ENCODE results near the gene SYNJ1.
A peak's percentile ranks its signal among the peaks of the same experiment; 100 is the strongest.
"Not testable (repeated sequence)": the region's sequence is repeated elsewhere in the genome, so short reads cannot be mapped to it uniquely, and the experiment has no call there.

Gene SYNJ1, protein sequence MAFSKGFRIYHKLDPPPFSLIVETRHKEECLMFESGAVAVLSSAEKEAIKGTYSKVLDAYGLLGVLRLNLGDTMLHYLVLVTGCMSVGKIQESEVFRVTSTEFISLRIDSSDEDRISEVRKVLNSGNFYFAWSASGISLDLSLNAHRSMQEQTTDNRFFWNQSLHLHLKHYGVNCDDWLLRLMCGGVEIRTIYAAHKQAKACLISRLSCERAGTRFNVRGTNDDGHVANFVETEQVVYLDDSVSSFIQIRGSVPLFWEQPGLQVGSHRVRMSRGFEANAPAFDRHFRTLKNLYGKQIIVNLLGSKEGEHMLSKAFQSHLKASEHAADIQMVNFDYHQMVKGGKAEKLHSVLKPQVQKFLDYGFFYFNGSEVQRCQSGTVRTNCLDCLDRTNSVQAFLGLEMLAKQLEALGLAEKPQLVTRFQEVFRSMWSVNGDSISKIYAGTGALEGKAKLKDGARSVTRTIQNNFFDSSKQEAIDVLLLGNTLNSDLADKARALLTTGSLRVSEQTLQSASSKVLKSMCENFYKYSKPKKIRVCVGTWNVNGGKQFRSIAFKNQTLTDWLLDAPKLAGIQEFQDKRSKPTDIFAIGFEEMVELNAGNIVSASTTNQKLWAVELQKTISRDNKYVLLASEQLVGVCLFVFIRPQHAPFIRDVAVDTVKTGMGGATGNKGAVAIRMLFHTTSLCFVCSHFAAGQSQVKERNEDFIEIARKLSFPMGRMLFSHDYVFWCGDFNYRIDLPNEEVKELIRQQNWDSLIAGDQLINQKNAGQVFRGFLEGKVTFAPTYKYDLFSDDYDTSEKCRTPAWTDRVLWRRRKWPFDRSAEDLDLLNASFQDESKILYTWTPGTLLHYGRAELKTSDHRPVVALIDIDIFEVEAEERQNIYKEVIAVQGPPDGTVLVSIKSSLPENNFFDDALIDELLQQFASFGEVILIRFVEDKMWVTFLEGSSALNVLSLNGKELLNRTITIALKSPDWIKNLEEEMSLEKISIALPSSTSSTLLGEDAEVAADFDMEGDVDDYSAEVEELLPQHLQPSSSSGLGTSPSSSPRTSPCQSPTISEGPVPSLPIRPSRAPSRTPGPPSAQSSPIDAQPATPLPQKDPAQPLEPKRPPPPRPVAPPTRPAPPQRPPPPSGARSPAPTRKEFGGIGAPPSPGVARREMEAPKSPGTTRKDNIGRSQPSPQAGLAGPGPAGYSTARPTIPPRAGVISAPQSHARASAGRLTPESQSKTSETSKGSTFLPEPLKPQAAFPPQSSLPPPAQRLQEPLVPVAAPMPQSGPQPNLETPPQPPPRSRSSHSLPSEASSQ (N-terminal part only)

DNA sequence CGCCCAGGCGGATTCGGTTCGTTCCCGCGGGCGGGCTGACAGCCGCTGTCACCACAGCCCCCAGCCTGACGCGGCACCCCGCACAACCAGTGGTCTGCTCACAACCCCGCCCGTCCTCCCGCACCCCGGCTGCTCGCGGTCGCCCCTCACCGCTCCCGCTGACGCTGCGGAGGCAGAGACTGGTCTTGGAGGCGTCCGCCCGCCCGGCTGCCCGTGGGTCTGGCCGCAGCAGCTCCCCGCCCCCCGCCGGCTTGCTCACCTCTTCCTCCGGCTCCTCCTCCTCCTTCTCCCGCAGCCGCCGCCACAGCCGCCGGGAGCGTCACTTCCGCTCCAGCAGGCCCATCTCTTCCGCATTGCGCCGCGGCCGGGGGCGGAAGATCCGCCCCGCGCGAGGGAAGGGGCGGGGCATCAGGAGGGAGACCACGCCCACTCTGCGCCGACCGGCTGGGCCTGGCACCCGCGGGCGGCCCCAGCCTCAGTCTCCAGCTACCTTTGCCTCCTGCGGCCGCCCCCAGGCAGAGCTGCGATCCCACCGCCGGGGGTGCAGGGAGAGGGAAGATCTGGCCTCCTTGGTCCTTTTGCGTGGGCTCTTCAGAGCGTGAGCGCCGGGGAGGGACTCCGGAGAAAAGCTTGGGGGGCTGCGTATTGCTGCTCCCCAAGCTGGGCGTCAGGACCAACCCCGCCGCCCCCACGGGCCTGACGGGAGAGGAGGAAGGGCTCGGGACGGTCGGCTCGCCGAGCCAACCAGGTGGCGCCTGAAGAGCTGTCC, at the start of gene SYNJ1:
Gene SYNJ1, minus strand, starts transcription at position 327 of the 769 bp plus-strand sequence. CDS start 1,118 bp downstream, outside the sequence.
- peak; percentile 86 for DNase-seq (ENCODE audit: low read depth)

DNA sequence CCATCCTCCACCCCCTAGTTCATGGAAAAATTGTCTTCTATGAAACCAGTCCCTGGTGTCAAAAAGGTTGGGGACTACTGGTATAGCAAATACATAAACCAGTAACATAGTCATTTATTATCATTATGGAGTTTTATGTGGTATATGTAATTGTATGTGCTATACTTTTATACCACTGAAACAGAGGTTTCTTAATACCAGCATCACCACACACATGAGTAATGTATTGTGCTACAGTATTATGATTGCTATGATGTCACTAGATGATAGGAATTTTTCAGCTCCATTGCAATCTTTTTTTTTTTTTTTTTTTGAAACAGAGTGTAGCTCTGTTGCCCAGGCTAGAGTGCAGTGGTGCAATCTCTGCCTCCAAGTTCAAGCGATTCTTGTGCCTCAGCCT, 49.5 kb upstream of the SYNJ1 start:
- no peak for DNase-seq (ENCODE audit: low read depth)

DNA sequence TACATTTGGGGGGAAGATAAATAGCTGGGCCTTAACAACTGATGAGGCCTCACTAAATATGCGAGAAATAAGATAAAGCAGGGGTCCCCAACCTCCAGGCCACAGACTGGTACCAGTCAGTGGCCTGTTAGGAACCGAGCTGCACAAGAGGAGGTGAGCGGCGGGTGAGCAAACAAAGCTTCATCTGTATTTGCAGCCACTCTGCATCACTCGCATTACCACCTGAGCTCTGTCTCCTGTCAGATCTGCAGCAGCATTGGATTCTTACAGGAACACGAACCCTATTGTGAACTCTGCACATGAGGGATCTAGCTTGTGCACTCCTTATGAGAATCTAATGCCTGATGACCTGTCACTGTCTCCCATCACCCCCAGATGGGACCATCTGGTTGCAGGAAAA, 48.9 kb upstream of the SYNJ1 start:
- no peak for DNase-seq (ENCODE audit: low read depth)

DNA sequence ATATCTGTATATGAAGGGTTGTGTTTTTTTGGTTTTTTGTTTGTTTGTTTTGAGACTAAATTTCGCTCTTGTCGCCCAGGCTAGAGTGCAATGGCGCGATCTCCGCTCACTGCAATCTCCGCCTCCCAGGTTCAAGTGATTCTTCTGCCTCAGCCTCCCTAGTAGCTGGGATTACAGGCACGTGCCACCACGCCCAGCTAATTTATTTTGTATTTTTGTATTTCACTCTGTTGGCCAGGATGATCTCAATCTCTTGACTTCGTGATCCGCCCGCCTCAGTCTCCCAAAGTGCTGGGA, 45.2 kb upstream of the SYNJ1 start:
- DNase-seq (ENCODE audit: low read depth), result not testable (repeated sequence)

DNA sequence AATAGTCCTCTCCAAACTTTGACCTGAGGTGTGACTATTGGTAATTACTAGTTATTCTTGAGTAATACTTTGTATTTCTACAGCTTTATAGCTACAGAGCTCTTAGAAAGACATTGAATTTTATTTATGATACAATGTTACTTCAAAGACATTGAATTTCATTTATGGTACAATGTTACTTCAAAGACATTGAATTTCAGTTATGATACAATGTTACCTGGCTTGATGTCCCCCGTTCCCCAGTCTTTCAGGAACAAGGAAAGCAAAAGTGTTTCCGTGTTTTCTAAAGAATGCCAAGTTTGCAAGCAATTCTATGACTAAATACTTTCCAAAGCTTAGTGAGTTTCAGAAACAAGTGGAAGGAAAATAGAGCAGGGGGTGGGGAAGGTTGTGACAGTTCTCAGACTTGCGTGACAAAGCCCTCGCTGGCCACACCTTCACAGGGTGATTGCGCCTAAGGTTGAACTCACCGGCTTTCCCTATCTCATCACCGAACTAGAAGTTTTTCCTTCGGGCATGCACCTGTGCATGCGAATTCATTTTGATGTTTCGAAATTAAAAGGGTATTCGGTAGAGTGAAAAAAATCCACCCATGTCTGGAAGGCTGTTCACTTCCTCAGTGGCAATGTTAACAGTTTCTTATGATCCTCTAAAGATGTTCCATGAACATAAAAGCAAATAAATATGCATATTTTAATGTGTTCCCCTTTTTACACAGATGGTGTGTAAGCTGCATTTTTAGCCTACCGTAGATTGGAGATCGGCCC, 44.7 kb upstream of the SYNJ1 start:
- peak; percentile 10 for DNase-seq (ENCODE audit: low read depth)

DNA sequence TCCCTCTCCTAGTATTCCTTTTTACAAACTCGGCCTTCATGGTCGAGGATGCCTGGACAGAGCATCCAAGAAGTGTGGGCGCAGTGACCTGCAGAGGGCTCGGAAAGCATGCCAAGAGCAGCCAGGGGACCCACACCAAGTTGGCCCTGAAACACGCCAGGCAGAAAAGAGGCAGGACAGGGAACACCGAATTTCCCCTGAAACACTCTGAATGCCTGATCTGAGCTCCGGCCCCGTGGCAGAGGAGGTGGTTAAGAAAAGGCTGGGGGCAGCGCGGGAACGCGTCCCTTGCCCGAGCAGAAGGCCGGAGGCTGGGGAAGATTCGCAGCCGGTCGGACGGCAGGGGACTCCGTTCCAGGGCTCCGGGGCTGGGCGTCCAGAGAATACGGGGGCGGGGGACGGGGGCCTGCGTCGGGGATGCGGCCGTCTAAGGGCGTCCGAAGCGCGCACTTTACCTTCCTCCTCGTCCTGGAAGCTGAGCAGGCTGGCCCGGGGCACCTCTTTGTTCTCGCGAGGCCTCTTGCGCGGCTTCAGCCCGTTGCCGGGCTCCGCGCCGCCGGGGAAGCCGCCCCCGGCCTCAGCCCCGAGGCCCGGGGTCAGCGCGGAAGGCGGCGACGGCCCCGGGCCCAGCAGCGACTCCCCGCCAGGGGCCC, 43.2 kb upstream of the SYNJ1 start:
- DNase-seq (ENCODE audit: low read depth), result peak; percentile 22

DNA sequence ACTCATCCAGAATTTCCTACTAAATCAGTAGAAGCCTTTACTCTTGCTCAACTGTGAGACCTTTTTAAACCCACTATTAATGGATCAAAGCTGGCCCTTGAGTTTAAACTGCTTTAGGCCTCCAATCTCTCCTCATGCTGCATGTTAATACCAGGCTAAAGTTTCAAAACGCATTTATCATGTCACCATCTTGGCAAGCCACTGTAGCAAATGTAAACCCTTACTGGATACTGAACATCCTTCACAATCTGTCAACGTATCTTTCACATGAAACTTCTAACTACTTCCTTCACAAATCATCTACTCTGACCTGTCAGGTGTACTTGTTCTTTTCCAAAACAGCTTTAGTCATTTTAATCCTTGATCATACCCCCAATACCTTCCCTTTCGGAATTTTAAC, 40.7 kb upstream of the SYNJ1 start:
- DNase-seq (ENCODE audit: low read depth), result no peak

DNA sequence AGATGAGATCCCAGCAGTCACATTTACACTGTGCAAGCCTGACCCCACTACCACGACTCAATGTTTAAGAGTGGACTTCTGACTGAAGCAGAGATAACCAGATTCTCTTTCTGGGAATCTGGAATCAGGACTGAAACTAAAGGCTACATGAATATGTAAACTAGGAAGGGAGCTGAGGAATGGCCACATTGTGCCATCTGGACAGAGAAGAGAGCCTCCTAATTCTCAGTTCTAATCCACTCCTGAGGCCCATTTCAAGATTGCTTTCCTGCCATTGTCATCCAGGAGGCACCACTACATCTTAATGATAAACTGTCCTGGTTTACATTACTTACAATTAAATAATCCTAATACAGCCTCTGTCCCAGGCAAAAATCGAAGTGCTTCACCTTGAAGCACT, 37.2 kb upstream of the SYNJ1 start:
- DNase-seq (ENCODE audit: low read depth), result no peak

DNA sequence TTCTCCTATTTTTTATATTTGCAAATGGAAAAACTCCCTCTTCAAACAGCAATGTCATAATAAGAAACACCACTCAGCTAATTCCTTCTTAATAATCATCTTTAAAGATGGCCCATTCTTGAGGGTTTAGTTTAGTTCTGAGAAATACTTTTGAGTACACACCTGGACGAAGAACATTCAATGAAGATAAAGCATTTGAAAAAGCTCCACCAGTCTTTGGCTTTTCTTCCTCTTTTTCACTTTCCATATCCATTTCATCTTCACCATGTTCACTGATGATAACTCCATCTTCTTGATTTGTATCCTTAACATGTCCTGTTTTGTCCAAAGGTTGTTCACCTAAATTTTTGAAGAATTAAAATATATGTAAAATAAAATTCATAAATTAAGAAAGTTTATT, 36.4 kb upstream of the SYNJ1 start:
- DNase-seq (ENCODE audit: low read depth), result no peak

DNA sequence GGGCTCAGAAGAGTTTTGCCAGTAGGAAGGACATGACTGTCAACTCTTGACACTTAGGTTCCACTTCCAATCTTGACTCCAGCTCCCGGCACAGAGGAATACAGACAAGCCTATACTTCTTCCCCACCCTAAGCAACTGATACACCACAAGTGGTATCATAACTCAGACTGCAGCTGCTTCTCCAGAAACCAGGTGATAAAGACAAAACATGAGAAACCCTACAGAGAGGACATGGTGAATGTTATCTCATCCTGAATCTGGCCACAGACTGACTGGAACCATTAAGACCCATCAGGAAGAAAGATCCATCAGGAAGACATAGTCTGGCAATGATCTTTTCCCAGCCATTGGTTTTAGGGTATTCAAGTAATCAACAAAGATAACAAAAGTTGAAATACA, 30.0 kb upstream of the SYNJ1 start:
- no peak for DNase-seq (ENCODE audit: low read depth)

DNA sequence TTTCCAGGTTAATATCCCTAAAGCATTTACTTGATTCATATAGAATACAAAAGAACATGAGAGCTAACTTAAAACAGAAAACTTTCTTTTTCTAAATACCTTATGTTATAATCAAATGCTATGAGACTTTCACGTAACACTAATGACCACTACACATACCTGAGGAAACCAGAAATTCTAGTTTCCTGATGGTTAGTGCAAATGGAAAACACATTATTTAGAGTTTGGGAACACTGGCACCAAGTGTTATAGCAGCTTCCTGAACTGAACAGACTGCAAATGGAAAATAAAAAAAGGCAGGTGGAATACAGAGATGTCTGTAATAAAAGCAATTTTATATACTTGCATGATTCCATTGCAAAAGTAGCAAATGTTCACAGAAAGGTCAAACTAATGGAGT, 28.3 kb upstream of the SYNJ1 start:
- no peak for DNase-seq (ENCODE audit: low read depth)

DNA sequence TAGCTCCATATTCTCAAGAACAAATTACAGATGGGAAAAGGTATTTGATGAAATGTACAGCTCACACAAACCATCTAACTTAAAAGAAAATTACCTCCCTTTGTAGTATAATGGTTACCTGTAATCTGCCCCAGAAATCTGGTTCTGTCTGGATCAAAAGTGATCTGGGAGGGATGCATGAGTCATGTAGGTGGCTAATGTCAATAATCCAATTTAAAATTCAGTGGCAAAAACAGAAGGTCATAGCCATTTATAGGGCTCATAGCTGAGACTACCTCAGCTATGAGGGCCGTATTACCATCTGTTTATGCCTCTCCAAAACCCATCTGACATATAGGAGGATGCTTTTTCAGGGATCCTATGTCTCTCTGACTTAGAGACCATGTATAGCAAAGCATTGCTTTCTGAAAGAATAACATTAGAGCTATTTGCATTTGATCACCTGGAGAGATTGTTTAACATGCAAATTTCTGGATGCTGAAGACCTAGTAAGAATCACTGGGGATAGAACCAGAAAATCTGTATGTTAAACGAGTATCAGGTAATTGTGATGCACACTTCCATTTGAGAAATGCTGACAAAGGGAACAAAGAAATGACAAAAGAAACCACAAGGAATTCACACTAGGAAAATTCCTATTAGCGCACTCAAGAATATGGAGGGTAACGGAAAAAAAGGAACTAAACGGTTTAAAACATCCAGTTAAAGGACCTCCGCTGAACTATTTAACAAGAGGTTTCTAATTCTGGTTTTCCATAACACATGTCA, 26.2 kb upstream of the SYNJ1 start:
- DNase-seq (ENCODE audit: low read depth), result no peak

DNA sequence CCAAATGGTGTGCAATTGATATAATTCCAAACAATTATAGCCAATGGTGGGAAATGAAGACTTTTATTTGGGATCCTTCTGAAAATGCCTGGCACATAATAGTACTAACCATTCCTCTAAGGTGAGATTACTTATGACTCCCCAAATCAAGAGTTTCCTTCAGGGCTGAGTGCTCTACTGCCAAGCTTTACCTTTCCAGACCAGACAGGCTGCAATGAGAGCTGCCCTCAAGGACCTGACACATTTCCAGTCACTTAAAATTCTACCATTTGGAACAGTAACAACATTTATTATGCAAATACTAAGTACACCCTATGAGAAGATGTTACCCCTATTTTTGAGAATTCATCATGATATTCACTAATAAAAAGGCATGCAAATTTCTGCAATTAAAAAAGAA, 22.6 kb upstream of the SYNJ1 start:
- no peak for DNase-seq (ENCODE audit: low read depth)

DNA sequence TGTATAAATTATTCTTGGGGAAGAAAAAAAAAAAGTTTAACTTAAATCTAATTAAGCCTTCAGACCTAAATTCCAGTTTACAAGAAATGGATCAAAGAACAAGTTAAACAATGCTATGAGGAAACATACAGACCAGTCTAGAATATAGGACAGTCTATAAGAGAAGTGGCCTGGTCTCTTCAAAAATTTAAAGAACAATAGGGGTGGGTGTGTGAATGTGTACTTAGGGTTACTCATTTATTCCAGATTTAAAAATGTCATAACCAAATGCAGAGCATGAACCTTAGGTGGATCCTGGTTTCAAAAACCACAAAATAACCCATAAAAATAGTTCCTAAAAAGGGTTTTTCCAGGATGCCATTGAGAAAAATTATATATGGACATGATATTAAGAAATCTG, 21.8 kb upstream of the SYNJ1 start:
- no peak for DNase-seq (ENCODE audit: low read depth)

DNA sequence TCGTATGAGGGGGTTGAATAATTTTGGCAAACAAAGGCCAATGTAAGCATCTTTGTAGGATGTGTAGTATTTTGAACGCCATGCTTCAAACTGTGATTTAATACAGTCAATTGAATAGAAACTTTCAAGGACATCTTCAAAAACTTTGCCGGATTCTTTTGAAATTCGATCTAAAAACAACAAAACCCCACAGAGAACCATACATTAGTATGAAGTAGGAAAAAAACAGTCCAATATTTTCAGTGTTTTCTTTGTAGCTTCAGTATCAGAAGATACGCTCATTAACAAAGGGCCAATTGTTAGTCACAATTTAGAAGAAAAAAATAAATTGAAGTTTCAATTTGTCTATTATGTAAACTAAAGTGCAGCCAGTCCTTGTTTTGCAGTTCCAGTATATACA, 20.7 kb upstream of the SYNJ1 start:
- no peak for DNase-seq (ENCODE audit: low read depth)

DNA sequence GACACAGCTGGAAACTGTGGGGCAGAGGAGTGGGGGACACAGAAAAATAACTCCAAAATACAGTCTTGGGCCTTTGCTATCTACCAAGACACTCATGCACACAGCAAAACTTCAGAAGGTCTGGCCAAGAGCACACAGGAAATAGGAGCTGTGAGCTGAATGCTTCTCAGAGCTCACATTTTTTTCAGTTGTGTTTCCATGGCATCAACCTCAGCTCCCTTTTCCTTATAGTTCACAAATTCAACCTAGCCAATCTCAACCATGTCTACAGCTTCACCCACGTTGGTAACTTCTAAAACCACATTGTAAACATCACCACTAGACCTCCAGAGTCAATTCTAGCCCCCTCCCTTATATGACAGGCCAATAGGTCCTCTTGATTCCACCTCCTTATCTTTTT, 19.6 kb upstream of the SYNJ1 start:
- no peak for DNase-seq (ENCODE audit: low read depth)

DNA sequence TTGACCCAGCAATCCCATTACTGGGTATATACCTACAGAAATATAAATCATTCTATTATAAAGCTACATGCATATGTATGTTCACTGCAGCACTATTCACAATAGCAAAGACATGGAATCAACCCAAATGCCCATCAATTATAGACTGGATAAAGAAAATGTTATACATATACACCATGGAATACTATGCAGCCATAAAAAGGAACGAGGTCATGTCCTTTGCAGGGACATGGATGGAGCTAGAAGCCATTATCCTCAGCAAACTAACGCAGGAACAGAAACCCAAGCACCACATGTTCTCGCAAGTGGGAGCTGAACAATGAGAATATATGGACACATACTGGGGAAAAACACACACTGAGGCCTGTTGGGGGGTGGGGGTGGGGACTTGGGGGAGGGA, 18.9 kb upstream of the SYNJ1 start:
- DNase-seq (ENCODE audit: low read depth), result not testable (repeated sequence)

DNA sequence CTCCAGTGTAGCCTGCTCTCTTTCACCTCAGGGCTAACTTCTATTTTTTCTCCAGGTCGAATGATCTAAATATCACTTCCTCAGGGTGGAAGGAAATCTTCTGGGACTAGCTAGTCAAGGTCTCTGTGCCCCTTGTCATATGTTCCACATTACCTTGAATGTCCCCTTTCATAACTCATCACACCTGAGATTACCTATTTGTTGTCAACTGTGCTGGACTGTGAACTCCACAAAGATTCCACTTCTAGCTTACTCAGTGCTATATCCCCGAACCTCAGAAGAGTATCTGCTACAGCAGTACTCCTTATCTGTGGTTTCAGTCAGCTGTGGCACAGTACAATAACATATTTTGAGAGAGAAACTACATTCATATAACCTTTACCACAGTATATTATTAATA, 14.6 kb upstream of the SYNJ1 start:
- no peak for DNase-seq (ENCODE audit: low read depth)

DNA sequence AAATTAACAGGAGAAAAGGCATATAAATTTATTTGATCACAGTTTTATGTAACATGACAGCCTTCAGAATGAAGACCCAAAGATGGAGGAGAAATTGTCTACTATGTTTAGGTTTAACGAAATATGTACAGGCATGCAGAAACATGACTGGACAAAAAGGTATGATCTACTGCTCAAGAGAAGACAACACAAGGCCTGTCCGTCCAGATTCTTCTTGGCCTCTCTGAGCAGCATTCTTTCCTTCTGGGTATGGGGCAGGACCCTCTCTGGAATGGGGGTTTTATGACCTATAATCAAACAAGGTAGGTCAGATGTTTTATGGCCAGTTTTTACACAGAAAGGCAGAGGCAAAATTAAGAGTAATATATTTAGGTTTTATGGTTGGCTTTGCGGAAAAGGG, 13.5 kb upstream of the SYNJ1 start:
- DNase-seq (ENCODE audit: low read depth), result no peak

DNA sequence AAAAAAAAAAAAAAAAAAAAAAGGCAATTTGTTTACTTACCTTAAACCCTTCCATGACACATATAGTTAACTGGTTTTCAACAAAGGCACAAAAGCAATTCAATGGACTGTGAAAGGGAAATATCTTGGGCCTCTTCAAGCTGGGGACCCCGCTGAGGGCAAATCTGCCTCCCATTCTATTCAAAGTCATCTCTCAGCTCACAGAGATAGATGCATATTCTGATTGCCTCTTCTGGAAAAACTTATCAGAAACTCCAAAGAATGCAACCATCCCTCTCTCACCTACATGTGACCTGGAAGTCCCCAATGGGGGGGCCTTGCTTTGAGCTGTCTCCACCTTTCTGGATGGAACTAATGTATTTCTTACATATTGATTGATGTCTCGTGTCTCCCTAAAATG, 12.1 kb upstream of the SYNJ1 start:
- DNase-seq (ENCODE audit: low read depth), result no peak
